Caco-2 (cell line): ENCODE results near the gene ELF2. TPM values are rescaled to one million over a fixed set of nuclear protein-coding genes. Genes with fewer than 3 reads are reported as not detected.

Experiments used
- BruUV-seq: library from RNA; stranded (reverse); fragments of 400-500 nt; replicated peaks from 2 replicates; lab custom pipeline; 2021; lab: Mats Ljungman, UMichigan
- CTCF ChIA-PET: fragments of 300-600 bp; sonication (Branson Sonifier 250); formaldehyde crosslinking; loops from one replicate; lab custom pipeline; 2022; ENCODE audit warnings: antibody characterized with exemption; lab: Charles Lee
- POLR2A ChIA-PET: fragments of 300-600 bp; sonication (Branson Sonifier 250); formaldehyde crosslinking; loops from one replicate; lab custom pipeline; 2022; ENCODE audit warnings: antibody characterized with exemption; lab: Charles Lee
- DNase-seq, 2 experiments: peaks; one replicate each; pipeline versions ENCODE4 v3.0.0 to v3.0.0-alpha.2; 2020 to 2022
- H3K27me3 ChIP-seq: replicated peaks from 2 replicates; pipeline ENCODE4 v1.6.0; 2011; ENCODE audit warnings: low read length; ENCODE audit not compliant: control insufficient read depth, insufficient read depth
- H3K36me3 ChIP-seq: 2 replicates; pipeline ENCODE4 v1.5.1; 2011; ENCODE audit warnings: low read length; ENCODE audit not compliant: control insufficient read depth, insufficient read depth
- H3K4me1 ChIP-seq: fragments of 250-450 bp; sonication (Bioruptor Pico); 2 replicates; pipeline ENCODE4 v1.5.1; 2020; ENCODE audit warnings: mild to moderate bottlenecking
- H3K4me3 ChIP-seq: 2 replicates; pipeline ENCODE4 v1.5.1; 2011; ENCODE audit warnings: low read depth, mild to moderate bottlenecking, control low read depth, low read length
- H3K9me3 ChIP-seq: fragments of 250-450 bp; sonication (Bioruptor Pico); 2 replicates; pipeline ENCODE4 v1.5.1; 2020; ENCODE audit warnings: mild to moderate bottlenecking, moderate library complexity
- H3K27ac Mint-ChIP-seq: one replicate; pipeline ENCODE4 v1.8.0; 2022; ENCODE audit warnings: mixed read lengths; ENCODE audit not compliant: unreplicated experiment
- H3K27me3 Mint-ChIP-seq: one replicate; pipeline ENCODE4 v1.8.0; 2022; ENCODE audit warnings: mixed read lengths; ENCODE audit not compliant: insufficient read depth, unreplicated experiment
- H3K36me3 Mint-ChIP-seq: one replicate; pipeline ENCODE4 v1.8.0; 2022; ENCODE audit warnings: mild to moderate bottlenecking, mixed read lengths; ENCODE audit not compliant: insufficient read depth, unreplicated experiment
- H3K4me1 Mint-ChIP-seq: one replicate; pipeline ENCODE4 v1.8.0; 2022; ENCODE audit warnings: low read depth, mixed read lengths; ENCODE audit not compliant: unreplicated experiment
- H3K4me3 Mint-ChIP-seq: one replicate; pipeline ENCODE4 v1.8.0; 2022; ENCODE audit warnings: mild to moderate bottlenecking, moderate library complexity, mixed read lengths; ENCODE audit not compliant: unreplicated experiment
- H3K9me3 Mint-ChIP-seq: one replicate; pipeline ENCODE4 v1.8.0; 2022; ENCODE audit warnings: mixed read lengths; ENCODE audit not compliant: unreplicated experiment
- intact Hi-C: fragments of 100-400 bp; cut with micrococcal nuclease; formaldehyde crosslinking; loops from one replicate; pipeline ENCODE4 v1.10.0; 2022; ENCODE audit not compliant: unreplicated experiment
- total RNA-seq: library from RNA; stranded (reverse); gene quantifications from 2 replicates; pipeline ENCODE4 v1.2.3, GENCODE V29; 2022
- TF ChIP-seq, protein P1 (sequence below), 2 experiments: fragments of 200-600 bp in 1 of 2; IDR thresholded peaks; 1 replicate in 1 of 2; 2 replicates in 1 of 2; pipeline versions ENCODE4 v1.5.1 to v1.8.0; 2011 to 2022; ENCODE audit warnings: antibody characterized with exemption in 1 of 2, control low read depth in 1 of 2, inconsistent platforms in 1 of 2, low read depth in 1 of 2, low read length in 1 of 2, mild to moderate bottlenecking in 1 of 2, moderate library complexity in 1 of 2; ENCODE audit not compliant: insufficient read depth in 1 of 2, severe bottlenecking in 1 of 2, unreplicated experiment in 1 of 2

ELF2 gene
- total RNA-seq, 1 experiment from 2014 or later = 53.2 TPM

- intact Hi-C loops = no loop called here
- H3K9me3 Mint-ChIP-seq = no peaks in the 10 kb centered on the region
- Histone ChIP-seq H3K27me3 (no peaks in the 10 kb centered on the region), H3K9me3 (no peaks in the 10 kb centered on the region), H3K36me3 (no peaks in the 10 kb centered on the region), H3K4me1 (peaks cover 7% of the 10 kb centered on the region; the same call in 1 of the 2 replicates), H3K4me3 (no peak overlapping the region)
- H3K4me3 Mint-ChIP-seq = no peak overlapping the region
- H3K27ac Mint-ChIP-seq = no peak overlapping the region
- DNase-seq = no peak
- ChIA-PET CTCF (no interaction called here), POLR2A (interaction anchor here (0.5 kb wide), 1 partner anchor 150 kb away, joined by 5 read pairs; the partner anchor contains the start of gene ELF2)
- peaks cover 69% of the 10 kb centered on the region for H3K36me3 Mint-ChIP-seq
- no TSS peak for BruUV-seq
- H3K4me1 Mint-ChIP-seq = peaks cover 14% of the 10 kb centered on the region
- H3K27me3 Mint-ChIP-seq = no peaks in the 10 kb centered on the region
- TF ChIP-seq, protein P1, sequence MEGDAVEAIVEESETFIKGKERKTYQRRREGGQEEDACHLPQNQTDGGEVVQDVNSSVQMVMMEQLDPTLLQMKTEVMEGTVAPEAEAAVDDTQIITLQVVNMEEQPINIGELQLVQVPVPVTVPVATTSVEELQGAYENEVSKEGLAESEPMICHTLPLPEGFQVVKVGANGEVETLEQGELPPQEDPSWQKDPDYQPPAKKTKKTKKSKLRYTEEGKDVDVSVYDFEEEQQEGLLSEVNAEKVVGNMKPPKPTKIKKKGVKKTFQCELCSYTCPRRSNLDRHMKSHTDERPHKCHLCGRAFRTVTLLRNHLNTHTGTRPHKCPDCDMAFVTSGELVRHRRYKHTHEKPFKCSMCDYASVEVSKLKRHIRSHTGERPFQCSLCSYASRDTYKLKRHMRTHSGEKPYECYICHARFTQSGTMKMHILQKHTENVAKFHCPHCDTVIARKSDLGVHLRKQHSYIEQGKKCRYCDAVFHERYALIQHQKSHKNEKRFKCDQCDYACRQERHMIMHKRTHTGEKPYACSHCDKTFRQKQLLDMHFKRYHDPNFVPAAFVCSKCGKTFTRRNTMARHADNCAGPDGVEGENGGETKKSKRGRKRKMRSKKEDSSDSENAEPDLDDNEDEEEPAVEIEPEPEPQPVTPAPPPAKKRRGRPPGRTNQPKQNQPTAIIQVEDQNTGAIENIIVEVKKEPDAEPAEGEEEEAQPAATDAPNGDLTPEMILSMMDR (IDR thresholded peaks at IDR 0.05; ENCODE audit: insufficient read depth in 1 of 2, low read depth in 1 of 2, low read length in 1 of 2, severe bottlenecking in 1 of 2, unreplicated experiment in 1 of 2) = no peak
These were observed 149.2 kb downstream of the ELF2 start for GRCh38 chr4:139027776-139028175.

DNA sequence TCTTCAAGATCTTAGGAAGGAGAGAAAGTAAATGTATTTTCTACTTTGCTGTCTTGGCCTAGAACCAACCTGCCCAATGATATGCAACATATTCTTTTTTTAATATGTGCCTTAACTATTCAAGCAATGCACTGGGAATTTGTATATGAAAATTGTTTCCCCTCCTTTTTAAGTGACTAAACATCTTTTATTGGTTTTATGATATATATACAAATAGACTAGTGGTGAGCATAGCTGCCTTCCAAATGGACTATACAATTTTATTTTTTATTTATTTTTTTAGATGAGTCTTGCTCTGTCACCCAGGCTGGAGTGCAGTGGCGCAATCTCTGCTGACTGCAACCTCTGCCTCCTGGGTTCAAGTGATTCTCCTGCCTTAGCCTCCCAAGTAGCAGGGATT is 151.2 kb downstream of the ELF2 start:
- TF ChIP-seq, protein P1 (IDR thresholded peaks at IDR 0.05; ENCODE audit: insufficient read depth in 1 of 2, low read depth in 1 of 2, low read length in 1 of 2, severe bottlenecking in 1 of 2, unreplicated experiment in 1 of 2) = no peak
- Histone ChIP-seq H3K4me1 (peaks cover 7% of the 10 kb centered on the region; the same call in 1 of the 2 replicates), H3K9me3 (no peaks in the 10 kb centered on the region), H3K27me3 (no peaks in the 10 kb centered on the region), H3K4me3 (no peak overlapping the region), H3K36me3 (peaks cover 1% of the 10 kb centered on the region; the same call in 1 of the 2 replicates)
- intact Hi-C loops = no loop called here
- peaks cover 12% of the 10 kb centered on the region for H3K4me1 Mint-ChIP-seq
- POLR2A ChIA-PET = no interaction called here
- no peaks in the 10 kb centered on the region for H3K27me3 Mint-ChIP-seq
- CTCF ChIA-PET = no interaction called here
- peaks cover 60% of the 10 kb centered on the region for H3K36me3 Mint-ChIP-seq
- DNase-seq = no peak
- no TSS peak for BruUV-seq
- no peaks in the 10 kb centered on the region for H3K9me3 Mint-ChIP-seq
- H3K4me3 Mint-ChIP-seq = no peak overlapping the region
- no peak overlapping the region for H3K27ac Mint-ChIP-seq

- no peak for DNase-seq
- H3K27ac Mint-ChIP-seq = no peak overlapping the region
- BruUV-seq = no TSS peak
- peaks cover 63% of the 10 kb centered on the region for H3K36me3 Mint-ChIP-seq
- intact Hi-C loops = no loop called here
- POLR2A ChIA-PET = no interaction called here
- peaks cover 1% of the 10 kb centered on the region for H3K36me3 ChIP-seq
- TF ChIP-seq, protein P1 (IDR thresholded peaks at IDR 0.05; ENCODE audit: insufficient read depth in 1 of 2, low read depth in 1 of 2, low read length in 1 of 2, severe bottlenecking in 1 of 2, unreplicated experiment in 1 of 2) = no peak
- H3K4me1 ChIP-seq = peaks cover 16% of the 10 kb centered on the region
- H3K27me3 Mint-ChIP-seq = no peaks in the 10 kb centered on the region
- H3K4me3 Mint-ChIP-seq = no peak overlapping the region
- no peaks in the 10 kb centered on the region for H3K9me3 Mint-ChIP-seq
- H3K27me3 ChIP-seq = no peaks in the 10 kb centered on the region
- no peaks in the 10 kb centered on the region for H3K9me3 ChIP-seq
- no peak overlapping the region for H3K4me3 ChIP-seq
- CTCF ChIA-PET = no interaction called here
- H3K4me1 Mint-ChIP-seq = peaks cover 7% of the 10 kb centered on the region
These were observed 152.3 kb downstream of the ELF2 start for GRCh38 chr4:139024686-139025085.
